Progenitor cell of endocrine pancreas (in vitro differentiated cells): ENCODE data around the gene DGKB. TPM values are rescaled to one million over a fixed set of nuclear protein-coding genes. Genes with fewer than 3 reads are reported as not detected.

Experiments used
- DNase-seq: peaks from one replicate; pipeline ENCODE4 v3.0.0; 2021; ENCODE audit warnings: low spot score; ENCODE audit not compliant: unreplicated experiment
- H3K27ac Mint-ChIP-seq: 2 replicates; pipeline ENCODE4 v1.8.0; 2021; ENCODE audit warnings: mild to moderate bottlenecking, moderate library complexity, mixed read lengths
- H3K27me3 Mint-ChIP-seq: 2 replicates; pipeline ENCODE4 v1.8.0; 2021; ENCODE audit warnings: mixed read lengths
- H3K36me3 Mint-ChIP-seq: 2 replicates; pipeline ENCODE4 v1.8.0; 2022; ENCODE audit warnings: mixed read lengths; ENCODE audit not compliant: insufficient read depth
- H3K4me1 Mint-ChIP-seq: 2 replicates; pipeline ENCODE4 v1.8.0; 2021; ENCODE audit warnings: low read depth, mixed read lengths
- H3K4me3 Mint-ChIP-seq: 2 replicates; pipeline ENCODE4 v1.8.0; 2021; ENCODE audit warnings: low read depth, mild to moderate bottlenecking, moderate library complexity, mixed read lengths
- H3K9me3 Mint-ChIP-seq: 2 replicates; pipeline ENCODE4 v1.8.0; 2021; ENCODE audit warnings: low read depth, mixed read lengths
- total RNA-seq: library from RNA; stranded (reverse); gene quantifications from 2 replicates; pipeline ENCODE4 v1.2.1, GENCODE V29; 2021
- TF ChIP-seq, protein P1 (sequence below): fragments of 200-600 bp; sonication (generic); IDR thresholded peaks from one replicate; pipeline ENCODE4 v1.5.0; 2021; ENCODE audit warnings: antibody characterized with exemption, mild to moderate bottlenecking; ENCODE audit not compliant: unreplicated experiment

Gene DGKB
- total RNA-seq, 1 donor from 2014 or later = 0.74 TPM

DNA sequence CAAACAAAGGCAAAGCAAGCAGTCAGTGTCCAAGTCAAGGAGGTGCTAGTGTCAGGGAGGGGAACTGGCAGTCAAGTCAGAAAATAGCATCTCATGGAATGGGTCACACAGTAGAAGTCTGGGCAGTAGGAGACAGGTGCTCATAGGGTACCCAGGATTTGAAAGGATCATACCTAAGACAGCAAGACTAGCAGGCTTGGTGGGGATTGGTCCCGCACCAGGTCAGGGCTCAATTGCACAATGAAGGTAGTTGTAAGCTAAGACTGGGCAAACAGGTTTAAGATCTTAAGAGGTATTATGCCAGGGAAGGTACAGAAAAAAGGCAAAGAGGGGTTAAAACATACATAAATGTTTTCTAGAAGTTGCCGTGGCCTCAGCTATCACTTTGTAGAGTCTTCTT lies 731.7 kb downstream of the DGKB start:
- H3K4me1 Mint-ChIP-seq = no peaks in the 10 kb centered on the region
- DNase-seq = no peak
- H3K4me3 Mint-ChIP-seq = no peak overlapping the region
- peaks cover 16% of the 10 kb centered on the region for H3K9me3 Mint-ChIP-seq
- H3K27ac Mint-ChIP-seq = no peak overlapping the region
- H3K27me3 Mint-ChIP-seq = no peaks in the 10 kb centered on the region
- TF ChIP-seq, protein P1, sequence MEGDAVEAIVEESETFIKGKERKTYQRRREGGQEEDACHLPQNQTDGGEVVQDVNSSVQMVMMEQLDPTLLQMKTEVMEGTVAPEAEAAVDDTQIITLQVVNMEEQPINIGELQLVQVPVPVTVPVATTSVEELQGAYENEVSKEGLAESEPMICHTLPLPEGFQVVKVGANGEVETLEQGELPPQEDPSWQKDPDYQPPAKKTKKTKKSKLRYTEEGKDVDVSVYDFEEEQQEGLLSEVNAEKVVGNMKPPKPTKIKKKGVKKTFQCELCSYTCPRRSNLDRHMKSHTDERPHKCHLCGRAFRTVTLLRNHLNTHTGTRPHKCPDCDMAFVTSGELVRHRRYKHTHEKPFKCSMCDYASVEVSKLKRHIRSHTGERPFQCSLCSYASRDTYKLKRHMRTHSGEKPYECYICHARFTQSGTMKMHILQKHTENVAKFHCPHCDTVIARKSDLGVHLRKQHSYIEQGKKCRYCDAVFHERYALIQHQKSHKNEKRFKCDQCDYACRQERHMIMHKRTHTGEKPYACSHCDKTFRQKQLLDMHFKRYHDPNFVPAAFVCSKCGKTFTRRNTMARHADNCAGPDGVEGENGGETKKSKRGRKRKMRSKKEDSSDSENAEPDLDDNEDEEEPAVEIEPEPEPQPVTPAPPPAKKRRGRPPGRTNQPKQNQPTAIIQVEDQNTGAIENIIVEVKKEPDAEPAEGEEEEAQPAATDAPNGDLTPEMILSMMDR = no peak
- H3K36me3 Mint-ChIP-seq = peaks cover 1% of the 10 kb centered on the region

DNA sequence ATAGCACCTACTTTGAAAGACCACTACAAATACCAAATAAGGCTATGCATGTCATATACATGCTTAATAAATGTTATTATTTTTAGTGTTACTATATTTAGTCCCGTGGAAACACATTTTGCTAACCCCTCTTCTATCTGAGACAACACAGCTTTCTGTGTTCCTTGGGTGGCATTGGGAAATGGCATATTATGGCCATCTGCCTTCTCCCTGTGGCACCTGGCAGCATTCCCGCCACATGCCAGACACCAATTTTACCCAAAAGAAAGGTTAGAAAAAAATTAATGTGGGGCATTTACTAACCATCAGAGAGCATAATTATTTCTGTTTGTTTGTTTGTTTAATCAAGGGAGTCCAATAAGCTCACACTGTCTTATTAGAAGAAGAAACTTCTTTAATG lies 744.4 kb downstream of the DGKB start:
- no peaks in the 10 kb centered on the region for H3K36me3 Mint-ChIP-seq
- no peak for DNase-seq
- TF ChIP-seq, protein P1 = no peak
- H3K4me3 Mint-ChIP-seq = no peak overlapping the region
- no peaks in the 10 kb centered on the region for H3K27me3 Mint-ChIP-seq
- H3K27ac Mint-ChIP-seq = no peak overlapping the region
- H3K9me3 Mint-ChIP-seq = peaks cover 7% of the 10 kb centered on the region
- peaks cover 4% of the 10 kb centered on the region for H3K4me1 Mint-ChIP-seq

DNA sequence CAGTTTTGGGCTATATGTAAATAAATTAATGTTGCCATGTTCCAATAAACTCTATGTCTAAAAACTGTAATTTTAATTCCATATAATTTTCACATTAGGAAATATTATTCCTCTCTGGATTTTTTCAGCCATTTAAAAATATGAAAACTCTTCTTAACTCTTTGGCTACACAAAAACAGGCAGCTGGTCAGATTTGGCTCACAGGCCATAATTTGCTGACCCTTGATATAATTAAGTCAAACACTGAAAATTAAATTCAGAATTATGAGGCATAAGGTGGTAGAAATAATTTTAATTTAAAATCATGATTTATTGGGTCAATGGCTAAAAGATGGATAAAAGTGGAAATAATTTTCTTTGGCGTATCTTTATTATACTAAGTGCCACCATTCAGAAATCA lies 746.1 kb downstream of the DGKB start:
- Mint-ChIP-seq H3K9me3 (peaks cover 7% of the 10 kb centered on the region), H3K4me3 (no peak overlapping the region), H3K27ac (no peak overlapping the region), H3K4me1 (peaks cover 4% of the 10 kb centered on the region), H3K27me3 (no peaks in the 10 kb centered on the region), H3K36me3 (no peaks in the 10 kb centered on the region)
- TF ChIP-seq, protein P1 = no peak
- no peak for DNase-seq

DNA sequence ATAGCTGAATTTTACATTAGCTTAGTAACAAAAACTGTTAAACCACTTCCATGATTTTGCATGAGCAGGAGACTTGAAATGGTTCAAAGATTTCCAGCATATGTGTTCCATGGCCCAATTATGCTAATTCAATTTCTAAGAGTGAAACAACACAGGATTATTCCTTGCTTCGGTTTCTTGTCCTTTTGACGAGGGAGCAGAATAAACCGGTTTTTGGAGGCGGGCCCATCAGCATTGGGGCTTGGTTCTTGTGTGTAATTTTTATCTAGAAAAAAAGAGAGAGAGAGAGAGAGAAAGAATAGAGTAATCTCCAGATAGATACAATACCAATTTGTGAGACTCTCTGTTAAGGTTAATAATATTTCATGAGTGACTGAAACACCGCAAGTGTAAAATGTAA lies 753.6 kb downstream of the DGKB start:
- no peak overlapping the region for H3K27ac Mint-ChIP-seq
- no peaks in the 10 kb centered on the region for H3K36me3 Mint-ChIP-seq
- H3K27me3 Mint-ChIP-seq = no peaks in the 10 kb centered on the region
- no peak for DNase-seq
- H3K4me1 Mint-ChIP-seq = peaks cover 4% of the 10 kb centered on the region
- no peaks in the 10 kb centered on the region for H3K9me3 Mint-ChIP-seq
- H3K4me3 Mint-ChIP-seq = no peak overlapping the region
- TF ChIP-seq, protein P1 = no peak

DNA sequence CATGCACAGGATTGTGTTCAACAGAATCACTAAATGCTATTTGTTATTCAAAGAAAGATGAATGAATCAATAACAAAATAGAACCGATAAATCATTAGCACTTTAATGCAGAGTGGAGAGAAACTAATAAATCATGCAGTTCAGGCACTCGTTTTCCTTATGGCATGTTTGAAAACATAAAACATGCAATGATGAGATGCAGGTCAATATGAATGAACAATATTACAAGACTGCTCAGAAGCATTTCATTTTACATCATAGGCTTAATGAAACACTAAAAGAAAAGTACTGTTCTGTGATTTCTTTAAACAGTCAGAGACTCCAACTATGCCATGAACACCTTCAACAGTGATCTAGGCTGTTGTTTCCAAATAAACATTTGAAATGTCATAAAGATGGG lies 755.0 kb downstream of the DGKB start:
- Mint-ChIP-seq H3K9me3 (no peaks in the 10 kb centered on the region), H3K27ac (no peak overlapping the region), H3K36me3 (no peaks in the 10 kb centered on the region), H3K27me3 (no peaks in the 10 kb centered on the region), H3K4me1 (no peaks in the 10 kb centered on the region), H3K4me3 (no peak overlapping the region)
- no peak for DNase-seq
- TF ChIP-seq, protein P1 = no peak
